ENCODE results near the gene CD7.

DNA sequence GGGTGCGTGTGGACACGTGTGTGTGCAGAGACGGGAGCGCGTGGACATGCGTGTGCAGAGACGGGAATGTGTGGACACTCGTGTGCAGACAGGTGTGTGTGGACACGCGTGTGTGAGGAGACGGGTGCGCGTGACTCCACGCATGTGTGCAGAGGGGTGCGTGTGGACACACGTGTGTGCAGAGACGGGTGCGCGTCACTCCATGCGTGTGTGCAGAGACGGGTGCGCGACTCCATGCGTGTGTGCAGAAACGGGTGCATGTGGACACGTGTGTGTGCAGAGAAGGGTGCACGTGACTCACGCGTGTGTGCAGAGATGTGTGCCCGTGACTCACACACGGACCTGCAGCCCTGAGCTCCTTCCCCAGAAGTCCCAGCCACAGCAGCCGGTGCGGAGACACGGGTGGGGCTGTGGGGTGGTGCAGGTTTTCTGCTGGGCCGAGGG lies 2.2 kb upstream of the CD7 start:
- TF ChIP-seq EP300 (IDR thresholded peaks at IDR 0.05) (no peak), CTCF (IDR thresholded peaks at IDR 0.05) (no peak), POLR2A (IDR thresholded peaks at IDR 0.05) (no peak)

Data from stomach (tissue), 4 donors.